Esophagus muscularis mucosa (tissue), 4 donors: Measurements from ENCODE around the gene NOX4. TPM values are rescaled to one million over a fixed set of nuclear protein-coding genes. Genes with fewer than 3 reads are reported as not detected.
"Not testable (repeated sequence)": the region's sequence is repeated elsewhere in the genome, so short reads cannot be mapped to it uniquely, and the experiment has no call there.

ENCODE experiments used
- DNase-seq: peaks from one replicate; pipeline ENCODE4 v3.0.0-alpha.2; 2017; ENCODE audit errors: extremely low spot score
- H3K27ac ChIP-seq, 4 donors: fragments of 200-600 bp; sonication (generic); replicated peaks in 1 of 4; 1 replicate in 3 of 4; 2 replicates in 1 of 4; pipeline ENCODE4 v1.5.1; 2016 to 2019; ENCODE audit warnings: mild to moderate bottlenecking in 1 of 4
- H3K27me3 ChIP-seq, 4 donors: fragments of 200-600 bp; sonication (generic); one replicate each; pipeline versions ENCODE4 v1.5.1 to v1.6.0; 2016 to 2019
- H3K36me3 ChIP-seq, 4 donors: fragments of 200-600 bp; sonication (generic); one replicate each; pipeline ENCODE4 v1.5.1; 2016 to 2019
- H3K4me1 ChIP-seq, 4 donors: fragments of 200-600 bp; sonication (generic); one replicate each; pipeline ENCODE4 v1.5.1; 2016 to 2019
- H3K4me3 ChIP-seq, 4 donors: fragments of 200-600 bp; sonication (generic); 1 replicate in 2 of 4; 2 replicates in 2 of 4; pipeline ENCODE4 v1.5.1; 2016 to 2019; ENCODE audit warnings: mild to moderate bottlenecking in 4 of 4, moderate library complexity in 1 of 4
- H3K9me3 ChIP-seq, 4 donors: fragments of 200-600 bp; sonication (generic); 1 replicate in 3 of 4; 2 replicates in 1 of 4; pipeline ENCODE4 v1.5.1; 2016 to 2019
- EP300 ChIP-seq: sonication (generic); formaldehyde crosslinking; IDR thresholded peaks from one replicate; pipeline ENCODE4 v1.6.1; 2017; ENCODE audit warnings: antibody characterized with exemption
- POLR2A ChIP-seq: fragments of 450-650 bp; IDR thresholded peaks from one replicate; pipeline ENCODE4 v1.6.1; 2017; ENCODE audit warnings: antibody characterized with exemption, moderate library complexity, mild to moderate bottlenecking, low read depth
- POLR2AphosphoS5 ChIP-seq, 2 donors: sonication (generic); formaldehyde crosslinking; IDR thresholded peaks; one replicate each; pipeline ENCODE4 v1.6.1; 2017; ENCODE audit warnings: antibody characterized with exemption in 2 of 2
- WGBS: methylation state at CpG from one replicate; pipeline ENCODE4 v1.1.5; 2018; 5-methylcytosine and 5-hydroxymethylcytosine counted together
- intact Hi-C: fragments of 100-400 bp; cut with DNase I; formaldehyde crosslinking; loops from one replicate; pipeline ENCODE4 v1.15.1; 2023
- total RNA-seq, 4 donors: library from RNA; depleted of rRNA; stranded (reverse); fragments of >200 nt; gene quantifications; one replicate each; pipeline versions ENCODE4 v1.1.0 to v1.2.1, GENCODE V29; 2016
- TF ChIP-seq, protein P1 (sequence below), 3 experiments: fragments of 200-600 bp in 2 of 3; fragments of 450-650 bp in 1 of 3; sonication (generic) in 2 of 3; IDR thresholded peaks; one replicate each; pipeline ENCODE4 v1.5.1; 2017 to 2019; ENCODE audit warnings: antibody characterized with exemption in 3 of 3, mild to moderate bottlenecking in 2 of 3, moderate library complexity in 1 of 3

Gene NOX4
- total RNA-seq, 4 donors from 2014 or later, result 3.3 to 6.1 (median 4.0) TPM

GRCh38 chr11:89441606-89442005, 49.6 kb downstream of the NOX4 start:
- Histone ChIP-seq H3K4me1 (no peaks in the 10 kb centered on the region), H3K27me3 (no peaks in the 10 kb centered on the region), H3K9me3 (no peaks in the 10 kb centered on the region), H3K36me3 (no peaks in the 10 kb centered on the region), H3K4me3 (no peak overlapping the region), H3K27ac (no peak overlapping the region)
- WGBS, result 90% methylated on average over 1 of the region's 1 CpG
- no peak for DNase-seq
- TF ChIP-seq, protein P1, sequence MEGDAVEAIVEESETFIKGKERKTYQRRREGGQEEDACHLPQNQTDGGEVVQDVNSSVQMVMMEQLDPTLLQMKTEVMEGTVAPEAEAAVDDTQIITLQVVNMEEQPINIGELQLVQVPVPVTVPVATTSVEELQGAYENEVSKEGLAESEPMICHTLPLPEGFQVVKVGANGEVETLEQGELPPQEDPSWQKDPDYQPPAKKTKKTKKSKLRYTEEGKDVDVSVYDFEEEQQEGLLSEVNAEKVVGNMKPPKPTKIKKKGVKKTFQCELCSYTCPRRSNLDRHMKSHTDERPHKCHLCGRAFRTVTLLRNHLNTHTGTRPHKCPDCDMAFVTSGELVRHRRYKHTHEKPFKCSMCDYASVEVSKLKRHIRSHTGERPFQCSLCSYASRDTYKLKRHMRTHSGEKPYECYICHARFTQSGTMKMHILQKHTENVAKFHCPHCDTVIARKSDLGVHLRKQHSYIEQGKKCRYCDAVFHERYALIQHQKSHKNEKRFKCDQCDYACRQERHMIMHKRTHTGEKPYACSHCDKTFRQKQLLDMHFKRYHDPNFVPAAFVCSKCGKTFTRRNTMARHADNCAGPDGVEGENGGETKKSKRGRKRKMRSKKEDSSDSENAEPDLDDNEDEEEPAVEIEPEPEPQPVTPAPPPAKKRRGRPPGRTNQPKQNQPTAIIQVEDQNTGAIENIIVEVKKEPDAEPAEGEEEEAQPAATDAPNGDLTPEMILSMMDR (IDR thresholded peaks at IDR 0.05), result no peak
- TF ChIP-seq POLR2AphosphoS5 (IDR thresholded peaks at IDR 0.05), result no peak
- TF ChIP-seq EP300, result no peak
- TF ChIP-seq POLR2A, result no peak
- intact Hi-C loops, result no loop called here

DNA sequence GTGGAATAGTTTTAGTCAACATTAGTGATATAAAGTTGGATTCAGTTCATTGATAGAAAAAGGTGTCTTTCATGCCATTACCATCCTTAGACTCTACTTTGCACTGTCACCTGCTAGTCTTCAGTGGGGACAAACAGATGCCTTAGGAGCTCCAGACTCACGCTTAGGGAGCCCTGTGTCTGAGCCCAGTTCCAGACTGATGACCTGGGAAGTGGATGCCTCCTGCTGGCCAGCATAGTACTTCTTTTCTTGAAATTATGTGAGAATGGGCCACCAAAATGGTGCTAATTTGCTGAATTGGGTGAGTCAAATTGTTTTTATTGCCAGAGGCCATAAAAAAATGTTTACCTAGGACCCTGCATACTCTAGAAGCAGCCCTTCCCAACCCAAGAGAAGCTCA, 53.9 kb downstream of the NOX4 start:
- intact Hi-C loops, result no loop called here
- H3K4me1 ChIP-seq, result no peaks in the 10 kb centered on the region

GRCh38 chr11:89436071-89436470, 55.1 kb downstream of the NOX4 start:
- H3K27me3 ChIP-seq, result no peaks in the 10 kb centered on the region
- H3K4me3 ChIP-seq, result no peak overlapping the region
- no peaks in the 10 kb centered on the region for H3K4me1 ChIP-seq
- H3K9me3 ChIP-seq, result no peaks in the 10 kb centered on the region
- no peaks in the 10 kb centered on the region for H3K36me3 ChIP-seq
- intact Hi-C loops, result no loop called here
- 21% methylated on average over 3 of the region's 3 CpGs for WGBS
- no peak overlapping the region for H3K27ac ChIP-seq
- DNase-seq, result no peak
- TF ChIP-seq POLR2AphosphoS5 (IDR thresholded peaks at IDR 0.05), result no peak
- TF ChIP-seq, protein P1 (IDR thresholded peaks at IDR 0.05), result no peak
- no peak for TF ChIP-seq POLR2A
- no peak for TF ChIP-seq EP300

More for the DNA sequence above, 53.9 kb downstream of the NOX4 start:
- H3K4me3 ChIP-seq, result no peak overlapping the region
- no peaks in the 10 kb centered on the region for H3K36me3 ChIP-seq
- 100% methylated on average over 1 of the region's 1 CpG for WGBS
- H3K9me3 ChIP-seq, result no peaks in the 10 kb centered on the region
- no peak for DNase-seq
- H3K27ac ChIP-seq, result no peak overlapping the region
- no peaks in the 10 kb centered on the region for H3K27me3 ChIP-seq
- TF ChIP-seq EP300, result no peak
- no peak for TF ChIP-seq POLR2AphosphoS5 (IDR thresholded peaks at IDR 0.05)
- TF ChIP-seq, protein P1 (IDR thresholded peaks at IDR 0.05), result no peak
- no peak for TF ChIP-seq POLR2A

DNA sequence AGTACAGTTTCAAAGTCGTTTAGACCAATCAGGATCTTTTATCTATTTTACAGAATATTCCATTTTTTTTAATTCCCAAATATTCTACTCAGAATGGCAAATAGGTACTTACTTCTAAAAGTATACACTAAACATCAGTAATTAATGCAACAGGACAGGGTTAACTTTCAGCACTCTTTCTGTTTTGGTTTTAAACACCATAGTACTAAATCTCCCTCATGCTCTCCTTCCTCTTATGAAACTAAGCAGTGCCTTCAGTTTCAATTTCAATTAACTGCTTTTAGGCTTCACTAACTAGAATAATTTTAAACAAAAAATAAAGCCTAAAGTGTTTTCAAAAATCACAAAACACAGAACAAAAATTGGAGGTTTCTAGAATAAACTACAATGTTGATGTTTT, 57.9 kb downstream of the NOX4 start:
- Histone ChIP-seq H3K27me3 (no peaks in the 10 kb centered on the region), H3K27ac (no peak overlapping the region), H3K4me3 (no peak overlapping the region), H3K9me3 (no peaks in the 10 kb centered on the region), H3K36me3 (no peaks in the 10 kb centered on the region), H3K4me1 (no peaks in the 10 kb centered on the region)
- intact Hi-C loops, result no loop called here
- DNase-seq, result no peak
- 82% methylated on average over 1 of the region's 1 CpG for WGBS
- TF ChIP-seq POLR2A, result no peak
- TF ChIP-seq EP300, result no peak
- TF ChIP-seq, protein P1 (IDR thresholded peaks at IDR 0.05), result no peak
- TF ChIP-seq POLR2AphosphoS5 (IDR thresholded peaks at IDR 0.05), result no peak

- H3K27ac ChIP-seq, H3K9me3 ChIP-seq, H3K4me3 ChIP-seq, H3K36me3 ChIP-seq, H3K4me1 ChIP-seq, intact Hi-C loops, DNase-seq, H3K27me3 ChIP-seq: not testable (repeated sequence)
- WGBS, result 95% methylated on average over 3 of the region's 3 CpGs
Measured at GRCh38 chr11:89432182-89432581, 59.0 kb downstream of the NOX4 start.

GRCh38 chr11:89426501-89426900, 64.7 kb downstream of the NOX4 start:
- H3K36me3 ChIP-seq, DNase-seq, H3K4me1 ChIP-seq, intact Hi-C loops, H3K27ac ChIP-seq, H3K4me3 ChIP-seq, H3K9me3 ChIP-seq, H3K27me3 ChIP-seq: not testable (repeated sequence)
- 91% methylated on average over 7 of the region's 7 CpGs for WGBS
